ENCODE measurements around the gene ADGRG3.

GRCh38 chr16:57645169-57645568 lies 22.9 kb upstream of the ADGRG3 start:
- TF ChIP-seq CTCF (IDR thresholded peaks at IDR 0.05) (no peak), EZH2 (IDR thresholded peaks at IDR 0.05; ENCODE audit: borderline replicate concordance, insufficient read depth, low read depth, low read length, poor library complexity, severe bottlenecking) (no peak)
